Astrocyte (in vitro differentiated cells and primary cell): Measurements from ENCODE around the gene FAM210B. TPM values are rescaled to one million over a fixed set of nuclear protein-coding genes. Genes with fewer than 3 reads are reported as not detected.

Source experiments
- DNase-seq: peaks from one replicate; pipeline ENCODE4 v3.0.0-alpha.2; 2010; ENCODE audit warnings: low read depth
- FAIRE-seq: peaks from 2 replicates; lab custom pipeline; 2011; peaks lifted over from hg19 to GRCh38; lab: Jason Lieb, UNC
- H2AFZ ChIP-seq: 2 replicates; pipeline ENCODE4 v1.6.0; 2012; ENCODE audit warnings: low read depth, low read length, inconsistent platforms
- H3K27ac ChIP-seq: 2 replicates; pipeline ENCODE4 v1.5.1; 2011; ENCODE audit warnings: low read depth, low read length, inconsistent platforms
- H3K27me3 ChIP-seq: 2 replicates; pipeline ENCODE4 v1.6.0; 2011; ENCODE audit warnings: low read length, inconsistent platforms; ENCODE audit not compliant: insufficient read depth
- H3K36me3 ChIP-seq: 2 replicates; pipeline ENCODE4 v1.5.1; 2011; ENCODE audit warnings: low read length, inconsistent platforms; ENCODE audit not compliant: insufficient read depth
- H3K4me1 ChIP-seq: 2 replicates; pipeline ENCODE4 v1.5.1; 2011; ENCODE audit warnings: low read length, inconsistent platforms; ENCODE audit not compliant: insufficient read depth
- H3K4me2 ChIP-seq: 2 replicates; pipeline ENCODE4 v1.6.0; 2012; ENCODE audit warnings: low read length, inconsistent platforms
- H3K4me3 ChIP-seq: 2 replicates; pipeline ENCODE4 v1.5.1; 2011; ENCODE audit warnings: low read depth, mild to moderate bottlenecking, low read length, inconsistent platforms; ENCODE audit not compliant: insufficient read depth
- H3K79me2 ChIP-seq: 2 replicates; pipeline ENCODE4 v1.6.0; 2012; ENCODE audit warnings: mild to moderate bottlenecking, low read length, inconsistent platforms; ENCODE audit not compliant: insufficient read depth
- H3K9ac ChIP-seq: 2 replicates; pipeline ENCODE4 v1.6.0; 2012; ENCODE audit warnings: mild to moderate bottlenecking, low read length, inconsistent platforms
- H3K9me3 ChIP-seq: 2 replicates; pipeline ENCODE4 v1.5.1; 2012; ENCODE audit warnings: low read depth, mild to moderate bottlenecking, low read length, inconsistent platforms; ENCODE audit not compliant: insufficient read depth
- H4K20me1 ChIP-seq: 2 replicates; pipeline ENCODE4 v1.6.0; 2012; ENCODE audit warnings: low read length, inconsistent platforms; ENCODE audit not compliant: insufficient read depth
- H3K27ac Mint-ChIP-seq: one replicate; pipeline ENCODE4 v1.8.0; 2021; ENCODE audit warnings: mild to moderate bottlenecking, mixed read lengths; ENCODE audit not compliant: unreplicated experiment
- H3K27me3 Mint-ChIP-seq: one replicate; pipeline ENCODE4 v1.8.0; 2021; ENCODE audit warnings: low read depth, mixed read lengths; ENCODE audit not compliant: unreplicated experiment
- H3K36me3 Mint-ChIP-seq: one replicate; pipeline ENCODE4 v1.8.0; 2021; ENCODE audit warnings: low read depth, mixed read lengths; ENCODE audit not compliant: unreplicated experiment
- H3K4me1 Mint-ChIP-seq: one replicate; pipeline ENCODE4 v1.8.0; 2021; ENCODE audit warnings: low read depth, mixed read lengths; ENCODE audit not compliant: unreplicated experiment
- H3K4me3 Mint-ChIP-seq: one replicate; pipeline ENCODE4 v1.8.0; 2021; ENCODE audit warnings: mild to moderate bottlenecking, moderate library complexity, mixed read lengths; ENCODE audit not compliant: unreplicated experiment
- H3K9me3 Mint-ChIP-seq: one replicate; pipeline ENCODE4 v1.8.0; 2021; ENCODE audit warnings: mild to moderate bottlenecking, mixed read lengths; ENCODE audit not compliant: unreplicated experiment
- EZH2 ChIP-seq: IDR thresholded peaks from 2 replicates; pipeline ENCODE4 v1.6.1; 2012; ENCODE audit warnings: mild to moderate bottlenecking, low read length, inconsistent platforms; ENCODE audit not compliant: insufficient read depth
- total RNA-seq: library from RNA; stranded (reverse); gene quantifications from 2 replicates; pipeline ENCODE4 v1.2.1, GENCODE V29; 2021
- TF ChIP-seq, protein P1 (sequence below): IDR thresholded peaks from 2 replicates; pipeline ENCODE4 v1.5.1; 2011; ENCODE audit warnings: low read depth, mild to moderate bottlenecking, inconsistent platforms, low read length, moderate library complexity; ENCODE audit not compliant: insufficient read depth

The FAM210B gene
- total RNA-seq, 1 donor from 2014 or later, result 46.3 TPM

DNA sequence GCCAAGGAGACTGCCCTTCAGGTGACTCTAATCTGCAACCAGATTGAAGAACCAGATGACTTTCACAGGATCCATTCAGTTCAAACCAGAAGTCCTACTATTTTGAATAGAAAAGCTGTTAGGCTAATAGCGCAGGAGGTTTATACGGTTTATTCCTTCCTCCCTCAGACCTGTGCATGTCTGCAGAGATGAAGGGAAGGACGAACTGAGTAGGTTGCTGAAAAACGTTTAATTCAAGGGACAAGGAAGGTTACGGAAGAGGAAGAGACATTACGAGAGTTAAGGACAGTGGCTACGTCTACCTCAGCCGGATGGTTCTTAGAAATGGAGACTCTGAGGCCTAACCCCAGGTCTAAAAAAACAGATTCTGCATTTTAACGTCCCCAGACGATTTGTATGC, 32.3 kb downstream of the FAM210B start:
- Histone ChIP-seq H2AFZ (peak overlapping the region; percentile 95), H3K4me2 (peak overlapping the region; percentile 97), H3K9ac (peak overlapping the region; percentile 95), H3K4me1 (peaks cover 18% of the 10 kb centered on the region), H4K20me1 (peaks cover 9% of the 10 kb centered on the region), H3K4me3 (peak overlapping the region; percentile 96), H3K79me2 (peaks cover 92% of the 10 kb centered on the region), H3K27me3 (no peaks in the 10 kb centered on the region), H3K9me3 (no peaks in the 10 kb centered on the region), H3K36me3 (peaks cover 22% of the 10 kb centered on the region), H3K27ac (peak overlapping the region; percentile 95)
- no peak overlapping the region for H3K4me3 Mint-ChIP-seq
- FAIRE-seq, result no peak
- no peaks in the 10 kb centered on the region for H3K27me3 Mint-ChIP-seq
- H3K4me1 Mint-ChIP-seq, result peaks cover 13% of the 10 kb centered on the region
- peaks cover 2% of the 10 kb centered on the region for H3K36me3 Mint-ChIP-seq
- TF ChIP-seq EZH2, result no peak
- TF ChIP-seq, protein P1, sequence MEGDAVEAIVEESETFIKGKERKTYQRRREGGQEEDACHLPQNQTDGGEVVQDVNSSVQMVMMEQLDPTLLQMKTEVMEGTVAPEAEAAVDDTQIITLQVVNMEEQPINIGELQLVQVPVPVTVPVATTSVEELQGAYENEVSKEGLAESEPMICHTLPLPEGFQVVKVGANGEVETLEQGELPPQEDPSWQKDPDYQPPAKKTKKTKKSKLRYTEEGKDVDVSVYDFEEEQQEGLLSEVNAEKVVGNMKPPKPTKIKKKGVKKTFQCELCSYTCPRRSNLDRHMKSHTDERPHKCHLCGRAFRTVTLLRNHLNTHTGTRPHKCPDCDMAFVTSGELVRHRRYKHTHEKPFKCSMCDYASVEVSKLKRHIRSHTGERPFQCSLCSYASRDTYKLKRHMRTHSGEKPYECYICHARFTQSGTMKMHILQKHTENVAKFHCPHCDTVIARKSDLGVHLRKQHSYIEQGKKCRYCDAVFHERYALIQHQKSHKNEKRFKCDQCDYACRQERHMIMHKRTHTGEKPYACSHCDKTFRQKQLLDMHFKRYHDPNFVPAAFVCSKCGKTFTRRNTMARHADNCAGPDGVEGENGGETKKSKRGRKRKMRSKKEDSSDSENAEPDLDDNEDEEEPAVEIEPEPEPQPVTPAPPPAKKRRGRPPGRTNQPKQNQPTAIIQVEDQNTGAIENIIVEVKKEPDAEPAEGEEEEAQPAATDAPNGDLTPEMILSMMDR, result no peak
- no peak for DNase-seq
- H3K9me3 Mint-ChIP-seq, result no peaks in the 10 kb centered on the region
- H3K27ac Mint-ChIP-seq, result no peak overlapping the region

DNA sequence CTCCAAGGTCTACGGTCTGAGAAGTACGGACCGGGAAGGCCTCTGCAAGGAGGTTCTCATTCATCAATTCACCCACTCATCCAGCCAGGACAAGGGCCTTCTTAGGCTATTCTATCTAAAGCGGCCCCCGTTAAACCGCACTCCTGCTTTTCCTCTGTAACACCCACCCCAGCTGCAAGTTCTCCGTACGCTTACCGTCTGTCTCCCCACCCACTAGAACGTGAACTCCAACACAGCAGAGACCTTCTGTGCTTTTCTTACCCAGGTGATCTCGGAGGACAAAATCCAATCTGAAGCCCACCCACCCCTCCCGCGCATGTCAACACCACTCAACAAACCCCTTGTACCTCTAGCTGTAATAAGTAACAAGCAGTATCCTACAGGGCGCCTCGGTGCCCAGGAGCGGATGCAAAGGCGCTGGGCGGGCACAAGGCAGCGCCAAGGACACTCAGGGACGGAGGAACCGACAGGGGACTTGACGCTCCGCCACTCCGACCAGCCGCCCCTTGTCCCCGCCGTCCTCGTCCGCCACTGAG, 32.9 kb downstream of the FAM210B start:
- H2AFZ ChIP-seq, result peak overlapping the region; percentile 95
- no peaks in the 10 kb centered on the region for H3K9me3 Mint-ChIP-seq

More for the DNA sequence above, 32.9 kb downstream of the FAM210B start:
- peak; percentile 1 for DNase-seq
- H4K20me1 ChIP-seq, result peaks cover 9% of the 10 kb centered on the region
- Mint-ChIP-seq H3K4me1 (peaks cover 13% of the 10 kb centered on the region), H3K4me3 (no peak overlapping the region), H3K27me3 (no peaks in the 10 kb centered on the region), H3K27ac (peak overlapping the region; percentile 85), H3K36me3 (peaks cover 2% of the 10 kb centered on the region)
- peaks cover 85% of the 10 kb centered on the region for H3K79me2 ChIP-seq
- peak overlapping the region; percentile 96 for H3K4me3 ChIP-seq
- no peaks in the 10 kb centered on the region for H3K27me3 ChIP-seq
- peak overlapping the region; percentile 95 for H3K9ac ChIP-seq
- H3K27ac ChIP-seq, result peak overlapping the region; percentile 95
- peaks cover 23% of the 10 kb centered on the region for H3K36me3 ChIP-seq
- H3K4me2 ChIP-seq, result peak overlapping the region; percentile 97
- TF ChIP-seq, protein P1, result no peak
- no peak for TF ChIP-seq EZH2
- FAIRE-seq, result no peak
- H3K9me3 ChIP-seq, result no peaks in the 10 kb centered on the region
- peaks cover 18% of the 10 kb centered on the region for H3K4me1 ChIP-seq
